OCI-LY7 (cell line): Measurements from ENCODE around the gene TRIM40.
A peak's percentile ranks its signal among the peaks of the same experiment; 100 is the strongest.

Experiments used
- CTCF ChIP-seq: fragments of 200-600 bp; sonication (generic); conservative IDR thresholded peaks from 2 replicates; pipeline ENCODE4 v1.5.1; 2014; ENCODE audit warnings: mild to moderate bottlenecking, antibody characterized with exemption, low read length, moderate library complexity, mixed read lengths
- EZH2phosphoT487 ChIP-seq: fragments of 200-600 bp; sonication (generic); IDR thresholded peaks from 2 replicates; pipeline ENCODE4 v1.6.1; 2018; ENCODE audit warnings: low read depth, borderline replicate concordance, mild to moderate bottlenecking, mixed run types, antibody characterized with exemption, low read length, moderate library complexity, mixed read lengths

GRCh38 chr6:30149234-30149633 is 13.3 kb downstream of the TRIM40 start:
- TF ChIP-seq CTCF, result peak; percentile 40; the same call in 1 of the 2 replicates
- no peak for TF ChIP-seq EZH2phosphoT487
